ENCODE results near the gene DNAJB12.
"Not testable (repeated sequence)": the region's sequence is repeated elsewhere in the genome, so short reads cannot be mapped to it uniquely, and the experiment has no call there.

DNAJB12 gene

DNA sequence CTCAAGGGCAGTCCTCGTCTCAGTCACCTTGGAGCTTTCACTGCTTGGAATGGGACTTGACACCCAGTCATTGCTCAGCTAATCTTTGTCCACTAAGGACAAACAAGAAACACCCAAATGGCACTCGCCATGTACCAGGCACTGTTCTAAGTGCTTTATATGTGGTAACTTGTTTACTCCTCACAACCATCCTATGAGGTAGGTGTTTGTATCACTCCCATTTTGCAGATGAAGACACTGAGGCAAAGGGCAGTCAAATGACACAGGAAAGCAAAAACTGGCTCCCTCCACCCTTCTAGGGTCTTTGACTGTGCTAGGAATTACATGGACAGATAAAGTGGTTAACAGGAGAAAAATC, 24.7 kb downstream of the DNAJB12 start:
- DNase-seq: no peak

- DNase-seq: no peak
Measured at GRCh38 chr10:72329290-72330068, 25.2 kb downstream of the DNAJB12 start.

DNA sequence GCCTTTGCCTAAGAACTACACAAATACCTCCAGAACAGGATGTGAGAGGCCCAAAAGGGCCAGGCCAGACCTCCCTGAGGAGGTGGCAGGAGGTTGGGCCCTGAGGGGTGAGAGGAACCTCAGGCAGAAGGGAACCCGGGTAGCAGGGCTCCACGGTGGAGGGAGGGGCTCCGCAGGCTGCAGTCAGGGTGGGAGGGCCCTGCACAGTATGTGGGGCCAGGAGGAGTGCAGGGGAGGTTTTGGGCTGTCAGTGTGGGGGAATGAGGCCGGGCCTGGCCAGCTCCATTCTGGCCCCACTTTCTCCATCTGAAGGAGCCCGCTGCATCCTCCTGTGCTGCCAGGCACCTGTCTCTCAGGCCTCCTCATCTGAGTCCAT, 25.9 kb downstream of the DNAJB12 start:
- DNase-seq: no peak

- peak; percentile 64 for DNase-seq
Measured at GRCh38 chr10:72328045-72328828, 26.5 kb downstream of the DNAJB12 start.

DNA sequence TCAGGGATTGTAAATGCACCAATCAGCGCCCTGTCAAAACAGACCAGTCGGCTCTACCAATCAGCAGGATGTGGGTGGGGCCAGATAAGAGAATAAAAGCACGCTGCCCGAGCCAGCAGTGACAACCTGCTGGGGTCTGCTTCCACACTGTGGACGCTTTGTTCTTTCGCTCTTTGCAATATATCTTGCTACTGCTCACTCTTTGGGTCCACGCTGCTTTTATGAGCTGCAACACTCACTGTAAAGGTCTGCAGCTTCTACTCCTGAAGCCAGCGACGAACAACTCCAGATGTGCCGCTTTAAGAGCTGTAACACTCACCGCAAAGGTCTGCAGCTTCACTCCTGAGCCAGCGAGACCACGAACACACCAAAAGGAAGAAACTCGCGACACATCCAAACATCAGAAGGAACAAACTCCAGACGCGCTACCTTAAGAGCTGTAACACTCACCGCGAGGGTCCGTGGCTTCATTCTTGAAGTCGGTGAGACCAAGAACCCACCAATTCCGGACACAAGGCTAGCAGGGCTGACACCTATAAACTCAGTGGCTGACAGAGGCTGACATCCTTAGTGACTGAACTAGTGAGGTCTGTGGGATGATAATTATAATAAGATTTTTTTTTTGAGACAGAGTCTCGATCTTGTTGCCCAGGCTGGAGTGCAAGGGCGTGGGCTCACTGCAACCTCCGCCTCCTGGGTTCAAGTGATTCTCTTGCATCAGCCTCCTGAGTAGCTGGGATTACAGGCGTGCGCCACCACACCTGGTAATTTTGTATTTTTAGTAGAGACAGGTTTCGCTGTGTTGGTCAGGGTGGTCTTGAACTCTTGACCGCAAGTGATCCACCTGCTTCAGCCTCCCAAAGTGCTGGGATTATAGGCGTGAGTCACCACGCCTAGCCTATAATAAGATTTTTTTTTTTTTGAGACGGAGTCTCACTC, 27.8 kb downstream of the DNAJB12 start:
- DNase-seq: not testable (repeated sequence)

- not testable (repeated sequence) for DNase-seq
Measured at GRCh38 chr10:72325243-72326175, 29.2 kb downstream of the DNAJB12 start.

DNA sequence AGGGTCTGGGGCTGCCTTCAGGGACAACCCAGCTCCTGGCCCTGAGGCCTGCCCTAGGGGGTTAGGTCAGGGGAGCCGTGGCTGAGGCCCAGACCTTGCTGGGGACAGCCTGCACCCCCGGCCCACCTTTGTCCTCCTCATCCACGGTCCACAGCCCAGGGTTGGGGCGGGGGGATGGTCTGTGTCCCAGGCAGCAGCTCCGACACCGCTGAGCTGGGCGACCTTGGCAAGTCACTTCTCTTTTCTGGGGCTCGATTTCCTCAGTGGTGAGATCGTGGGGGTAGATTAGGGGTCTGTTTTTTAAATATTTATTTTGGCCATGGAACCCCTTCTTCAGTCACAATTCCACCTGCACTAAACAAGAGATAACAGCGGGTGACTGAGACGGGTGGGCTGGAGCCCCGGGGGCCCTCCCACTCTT, 30.9 kb downstream of the DNAJB12 start:
- DNase-seq: no peak

- no peak for DNase-seq
Measured at GRCh38 chr10:72323108-72323749, 31.5 kb downstream of the DNAJB12 start.

DNA sequence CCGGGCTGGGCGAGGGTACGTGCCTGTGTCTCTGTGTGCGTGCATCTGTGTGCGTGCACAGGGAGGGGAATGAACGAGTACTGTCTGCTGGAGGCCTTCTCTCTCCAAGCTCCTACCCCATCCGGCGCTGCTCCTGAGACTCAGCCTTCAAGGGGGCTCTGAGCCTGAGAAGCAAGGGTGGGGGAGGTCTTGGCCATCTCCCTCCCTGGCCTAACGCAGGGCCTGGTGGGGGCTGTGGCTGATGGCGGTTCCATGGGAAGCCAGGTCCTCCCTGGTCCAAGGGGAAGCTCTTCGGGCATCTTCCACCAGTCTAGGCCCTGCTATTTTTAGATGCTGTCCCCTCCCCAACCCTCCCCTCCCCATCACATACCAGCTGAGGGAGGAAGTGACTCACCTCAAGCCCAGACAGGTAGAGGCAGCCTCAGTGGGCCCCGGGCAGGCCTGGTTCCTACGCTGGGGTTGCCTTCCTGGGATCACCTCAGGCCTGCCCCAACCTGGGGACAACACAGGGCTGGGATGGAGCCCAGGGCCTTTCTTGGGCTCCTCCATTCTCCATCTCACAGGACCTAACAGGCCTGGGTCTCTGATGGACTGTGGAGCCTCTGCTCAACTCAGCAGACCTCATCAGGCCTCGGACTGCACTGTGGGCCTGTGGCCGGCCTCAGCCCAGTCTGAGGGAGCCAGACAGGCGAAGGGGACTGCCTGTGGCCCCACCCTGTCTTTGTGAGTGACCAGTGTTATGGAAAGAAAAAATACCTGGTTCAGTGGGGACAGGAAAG, 32.2 kb downstream of the DNAJB12 start:
- DNase-seq: peak; percentile 46

DNA sequence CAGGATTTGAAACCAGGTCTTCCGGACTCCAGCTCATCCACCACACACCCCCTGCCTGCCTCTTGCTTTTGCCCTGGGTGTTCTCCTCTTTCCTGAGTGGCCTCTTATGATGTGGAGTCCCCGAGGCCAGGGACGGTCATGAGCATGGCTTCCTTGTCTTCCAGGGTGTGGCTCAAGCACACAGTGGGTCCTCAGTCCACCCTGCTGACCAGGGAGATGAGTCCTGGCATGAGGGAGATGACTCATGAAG, 32.8 kb downstream of the DNAJB12 start:
- DNase-seq: no peak

DNA sequence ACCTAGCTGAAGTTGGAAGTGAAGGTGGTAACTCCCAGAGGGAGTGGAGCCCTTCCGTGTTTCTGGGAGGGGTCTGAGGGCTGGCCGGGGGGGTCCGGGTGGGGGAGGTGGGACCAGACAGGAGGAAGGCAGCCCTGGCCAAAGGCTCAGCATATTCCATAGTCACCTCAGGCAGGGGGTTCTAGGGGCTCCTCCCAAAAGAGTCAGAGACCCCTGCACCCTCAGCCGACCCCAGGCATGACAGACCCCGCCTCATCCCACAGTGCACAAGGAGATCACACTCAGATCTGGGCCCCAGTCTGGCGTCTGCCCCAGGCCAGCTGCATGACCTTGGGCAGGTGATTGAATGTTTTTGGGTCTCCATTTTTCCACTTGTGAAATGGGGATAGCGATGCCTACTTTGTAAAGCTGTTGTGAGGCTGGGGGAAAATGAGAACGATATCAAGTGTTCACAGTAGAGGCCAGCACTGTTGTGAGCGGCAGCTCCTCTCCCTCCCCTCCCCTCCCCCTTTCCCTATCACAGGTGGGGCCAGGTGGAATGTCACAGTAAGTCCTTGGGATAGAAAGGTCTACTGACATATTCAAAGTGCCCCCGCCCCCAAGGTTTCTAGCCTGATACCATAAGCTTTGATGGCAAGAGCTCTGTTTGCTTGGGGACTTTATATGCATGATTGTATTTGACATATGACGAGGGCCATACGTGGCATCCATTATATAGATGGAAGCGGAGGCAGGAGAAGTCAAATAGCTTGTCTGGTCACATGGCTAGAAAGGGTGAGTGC, 33.3 kb downstream of the DNAJB12 start:
- DNase-seq: no peak

GRCh38 chr10:72320676-72321247, 34.0 kb downstream of the DNAJB12 start:
- peak; percentile 100 for DNase-seq

DNA sequence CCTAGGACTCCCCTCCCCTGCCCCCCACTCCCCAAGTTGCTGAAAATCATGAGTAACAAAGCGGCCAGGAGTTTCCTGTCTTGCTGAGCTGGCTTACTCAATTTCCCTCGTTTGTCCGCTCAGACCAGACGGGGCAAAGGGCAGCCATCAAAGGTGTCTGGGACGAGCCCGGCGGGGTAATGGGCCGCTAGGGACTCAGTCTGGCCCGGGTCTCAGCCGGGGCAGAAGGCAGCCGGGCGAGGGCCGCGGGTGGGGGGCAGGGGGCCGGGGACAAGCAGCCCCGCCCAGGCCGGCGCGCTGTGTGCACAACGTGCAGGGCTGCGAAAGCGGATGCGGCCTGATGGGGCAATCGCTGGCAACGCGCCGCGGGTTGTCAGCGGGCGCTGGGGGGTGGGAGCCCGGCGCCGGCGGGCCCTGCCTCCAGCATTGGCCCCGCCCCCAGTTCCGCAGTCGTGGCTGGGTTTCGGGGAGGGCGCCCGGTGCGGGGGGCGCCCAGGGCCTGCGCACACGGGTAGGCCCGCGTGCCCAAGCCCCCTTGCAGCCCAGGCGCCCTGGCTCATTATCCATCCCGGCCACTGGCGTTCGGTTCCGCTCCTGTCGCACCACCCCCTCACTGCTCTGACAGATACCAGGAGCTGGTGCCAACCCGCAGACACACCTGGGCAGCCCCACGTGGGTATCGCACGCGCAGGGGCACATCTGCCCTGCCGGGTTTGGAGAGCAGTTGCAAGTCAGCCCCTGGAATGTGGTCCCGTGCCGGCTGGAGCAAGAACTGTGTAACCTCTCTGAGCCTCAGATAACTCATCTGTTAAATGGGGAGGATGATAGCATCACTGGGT, 35.1 kb downstream of the DNAJB12 start:
- peak; percentile 96 for DNase-seq

- peak; percentile 37 for DNase-seq
Measured at GRCh38 chr10:72318418-72319262, 36.1 kb downstream of the DNAJB12 start.

DNA sequence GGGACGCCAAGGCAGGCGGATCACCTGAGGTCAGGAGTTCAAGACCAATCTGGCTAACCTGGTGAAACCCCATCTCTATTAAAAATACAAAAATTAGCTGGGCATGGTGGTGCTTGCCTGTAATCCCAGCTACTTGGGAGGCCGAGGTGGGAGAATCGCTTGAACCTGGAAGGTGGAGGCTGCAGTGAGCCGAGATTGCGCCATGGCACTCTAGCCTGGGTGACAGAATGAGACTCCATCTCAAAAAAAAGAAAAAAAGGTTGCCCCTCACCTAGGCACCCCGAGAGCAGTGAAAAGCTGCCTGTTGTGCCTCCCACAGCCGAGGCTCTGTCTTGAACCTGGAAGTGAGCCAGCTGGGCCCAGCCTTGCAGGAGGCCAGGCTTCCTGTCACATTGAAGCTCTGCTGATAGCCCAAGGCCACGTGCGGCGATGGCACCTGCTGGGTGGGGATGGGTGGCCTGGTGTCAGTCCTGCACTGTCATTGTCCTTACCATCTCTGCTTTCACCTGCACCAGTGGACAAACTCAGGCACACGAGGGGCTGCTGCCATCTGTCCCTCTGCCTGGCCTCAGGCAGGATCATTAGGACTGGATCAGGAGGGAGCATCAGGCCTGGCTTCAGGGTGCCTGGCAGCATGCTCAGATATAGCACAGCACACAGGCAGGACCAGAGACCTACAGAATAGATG, 37.8 kb downstream of the DNAJB12 start:
- no peak for DNase-seq

DNA sequence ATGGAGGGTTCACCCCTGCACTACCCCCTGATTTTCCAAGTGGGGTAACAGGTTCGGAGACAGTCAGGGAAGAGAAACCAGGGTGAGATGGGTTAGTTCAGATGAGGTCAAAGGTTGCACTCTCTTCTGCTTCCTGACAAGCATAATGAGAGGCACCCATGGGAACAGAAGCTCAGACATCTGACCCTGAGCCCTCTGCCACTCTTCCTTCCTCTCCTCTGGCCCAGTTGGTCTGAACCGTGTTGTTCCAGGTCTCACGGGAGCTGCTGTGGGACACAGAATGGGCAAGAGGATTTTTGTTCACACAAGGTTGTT, 38.4 kb downstream of the DNAJB12 start:
- DNase-seq: no peak

GRCh38 chr10:72315611-72316385, 38.9 kb downstream of the DNAJB12 start:
- DNase-seq: peak; percentile 60

Data from fibroblast of skin of right biceps (primary cell).